ENCODE measurements around the gene CDYL.

The CDYL gene

GRCh38 chr6:4910037-4910760 is 134.0 kb downstream of the CDYL start:
- DNase-seq, result no peak

GRCh38 chr6:4912559-4912958 is 136.4 kb downstream of the CDYL start:
- no peak for DNase-seq

GRCh38 chr6:4913705-4914419 is 137.7 kb downstream of the CDYL start:
- DNase-seq, result no peak

- DNase-seq, result no peak
Observed at GRCh38 chr6:4914420-4915159, 138.4 kb downstream of the CDYL start.

- no peak for DNase-seq
Observed at GRCh38 chr6:4916954-4917561, 140.9 kb downstream of the CDYL start.

- DNase-seq, result no peak
Observed at GRCh38 chr6:4920914-4921410, 144.8 kb downstream of the CDYL start.

GRCh38 chr6:4922488-4923037 is 146.4 kb downstream of the CDYL start:
- DNase-seq, result no peak

GRCh38 chr6:4923081-4923480 is 146.9 kb downstream of the CDYL start:
- no peak for DNase-seq

GRCh38 chr6:4924661-4925271 is 148.6 kb downstream of the CDYL start:
- DNase-seq, result no peak

GRCh38 chr6:4925580-4925979 is 149.4 kb downstream of the CDYL start:
- DNase-seq, result no peak

- peak; percentile 32 for DNase-seq
Observed at GRCh38 chr6:4928426-4928825, 152.2 kb downstream of the CDYL start.

GRCh38 chr6:4929097-4929718 is 153.0 kb downstream of the CDYL start:
- DNase-seq, result no peak

- DNase-seq, result no peak
Observed at GRCh38 chr6:4930025-4930691, 154.0 kb downstream of the CDYL start.

- DNase-seq, result no peak
Observed at GRCh38 chr6:4931530-4932227, 155.5 kb downstream of the CDYL start.

GRCh38 chr6:4932228-4932903 is 156.2 kb downstream of the CDYL start:
- no peak for DNase-seq

- DNase-seq, result peak; percentile 81
Observed at GRCh38 chr6:4935486-4935885, 159.3 kb downstream of the CDYL start.

GRCh38 chr6:4935975-4936680 is 159.9 kb downstream of the CDYL start:
- no peak for DNase-seq

- peak; percentile 36 for DNase-seq
Observed at GRCh38 chr6:4936681-4937041, 160.5 kb downstream of the CDYL start.

GRCh38 chr6:4937414-4937813 is 161.2 kb downstream of the CDYL start:
- no peak for DNase-seq

GRCh38 chr6:4939241-4939640 is 163.0 kb downstream of the CDYL start:
- peak; percentile 37 for DNase-seq
